ENCODE data around the gene KCNQ4. TPM values are rescaled to one million over a fixed set of nuclear protein-coding genes. Genes with fewer than 3 reads are reported as not detected.

The KCNQ4 gene
- total RNA-seq, 3 donors from 2014 or later (not counting 1 experiment from before 2014, with no cell fraction given): 0.14 to 0.45 (median 0.35) TPM

GRCh38 chr1:40772146-40772955, 11.2 kb upstream of the KCNQ4 start:
- no peaks in the 10 kb centered on the region for H3K27me3 ChIP-seq (ENCODE audit: control insufficient read depth, insufficient read depth, low read length)
- no peak for TF ChIP-seq CTCF (IDR thresholded peaks at IDR 0.05)
- ATAC-seq: no peak
- Mint-ChIP-seq H3K9me3 (no peaks in the 10 kb centered on the region), H3K27ac (peak overlapping the region in 1 of 2 donors; percentile 61), H3K4me3 (no peak overlapping the region), H3K27me3 (ENCODE audit: low read depth in 2 of 2) (no peaks in the 10 kb centered on the region), H3K36me3 (peaks cover 6% of the 10 kb centered on the region), H3K4me1 (peaks cover 0 to 24% of the 10 kb centered on the region in 2 donors)
- DNase-seq: no peak
- no peaks in the 10 kb centered on the region for H3K9me3 ChIP-seq (ENCODE audit: control insufficient read depth, insufficient read depth, low read length)
- 95% methylated on average over 2 of the region's 2 CpGs for WGBS (ENCODE audit: insufficient coverage)
- peaks cover 40% of the 10 kb centered on the region for H3K36me3 ChIP-seq (ENCODE audit: control insufficient read depth, insufficient read depth, low read length)
- H3K27ac ChIP-seq (ENCODE audit: low read length): no peak overlapping the region
- H3K4me3 ChIP-seq (ENCODE audit: low read length): no peak overlapping the region
- intact Hi-C loops (cut with micrococcal nuclease): no loop called here
- no peaks in the 10 kb centered on the region for H3K4me1 ChIP-seq (ENCODE audit: control insufficient read depth, insufficient read depth, low read length)

- no peaks in the 10 kb centered on the region for H3K9me3 ChIP-seq (ENCODE audit: control insufficient read depth, insufficient read depth, low read length)
- H3K4me3 ChIP-seq (ENCODE audit: low read length): no peak overlapping the region
- no peak overlapping the region for H3K4me3 Mint-ChIP-seq
- no peaks in the 10 kb centered on the region for H3K9me3 Mint-ChIP-seq
- H3K36me3 ChIP-seq (ENCODE audit: control insufficient read depth, insufficient read depth, low read length): peaks cover 33% of the 10 kb centered on the region
- DNase-seq (no peak), ATAC-seq (no peak)
- H3K4me1 Mint-ChIP-seq: peaks cover 0 to 29% of the 10 kb centered on the region in 2 donors
- no peak for TF ChIP-seq CTCF (IDR thresholded peaks at IDR 0.05)
- no peak overlapping the region for H3K27ac ChIP-seq (ENCODE audit: low read length)
- H3K36me3 Mint-ChIP-seq: peaks cover 6% of the 10 kb centered on the region
- no peaks in the 10 kb centered on the region for H3K27me3 Mint-ChIP-seq (ENCODE audit: low read depth in 2 of 2)
- H3K27ac Mint-ChIP-seq: peak overlapping the region in 1 of 2 donors; percentile 33
- 89% methylated on average over 6 of the region's 6 CpGs for WGBS (ENCODE audit: insufficient coverage)
- H3K4me1 ChIP-seq (ENCODE audit: control insufficient read depth, insufficient read depth, low read length): no peaks in the 10 kb centered on the region
- intact Hi-C loops (cut with micrococcal nuclease): loop anchor here (1.0 kb wide), 2 partner anchors 76 to 178 kb away; no protein-coding TSS in a partner anchor
- no peaks in the 10 kb centered on the region for H3K27me3 ChIP-seq (ENCODE audit: control insufficient read depth, insufficient read depth, low read length)
Measured at GRCh38 chr1:40773748-40774265, 9.8 kb upstream of the KCNQ4 start.

- Mint-ChIP-seq H3K27ac (peak overlapping the region in 1 of 2 donors; percentile 10), H3K27me3 (ENCODE audit: low read depth in 2 of 2) (no peaks in the 10 kb centered on the region), H3K4me1 (peaks cover 0 to 29% of the 10 kb centered on the region in 2 donors), H3K4me3 (no peak overlapping the region), H3K36me3 (peaks cover 6% of the 10 kb centered on the region), H3K9me3 (no peaks in the 10 kb centered on the region)
- peak; percentile 72 for TF ChIP-seq CTCF (IDR thresholded peaks at IDR 0.05)
- intact Hi-C loops (cut with micrococcal nuclease): loop anchor here (1.0 kb wide), 2 partner anchors 76 to 178 kb away; no protein-coding TSS in a partner anchor
- DNase-seq: peak; percentile 51 to 84
- H3K27me3 ChIP-seq (ENCODE audit: control insufficient read depth, insufficient read depth, low read length): no peaks in the 10 kb centered on the region
- H3K9me3 ChIP-seq (ENCODE audit: control insufficient read depth, insufficient read depth, low read length): no peaks in the 10 kb centered on the region
- H3K36me3 ChIP-seq (ENCODE audit: control insufficient read depth, insufficient read depth, low read length): peaks cover 26% of the 10 kb centered on the region
- H3K27ac ChIP-seq (ENCODE audit: low read length): no peak overlapping the region
- no peaks in the 10 kb centered on the region for H3K4me1 ChIP-seq (ENCODE audit: control insufficient read depth, insufficient read depth, low read length)
- peak; percentile 49 to 77 (median 66) for ATAC-seq
- H3K4me3 ChIP-seq (ENCODE audit: low read length): no peak overlapping the region
- 40% methylated on average over 3 of the region's 3 CpGs for WGBS (ENCODE audit: insufficient coverage)
Measured at GRCh38 chr1:40774266-40774998, 9.2 kb upstream of the KCNQ4 start.

Data from natural killer cell (primary cell).